ENCODE measurements around the gene ITGB6. TPM values are rescaled to one million over a fixed set of nuclear protein-coding genes. Genes with fewer than 3 reads are reported as not detected.

ITGB6 gene
- total RNA-seq, 1 experiment from 2014 or later = not detected

- DNase-seq (ENCODE audit: extremely low read depth, low read depth) = no peak
Observed at GRCh38 chr2:160222546-160223283, 22.6 kb upstream of the ITGB6 start.

- DNase-seq (ENCODE audit: extremely low read depth, low read depth) = no peak
Observed at GRCh38 chr2:160221391-160222276, 21.6 kb upstream of the ITGB6 start.

DNA sequence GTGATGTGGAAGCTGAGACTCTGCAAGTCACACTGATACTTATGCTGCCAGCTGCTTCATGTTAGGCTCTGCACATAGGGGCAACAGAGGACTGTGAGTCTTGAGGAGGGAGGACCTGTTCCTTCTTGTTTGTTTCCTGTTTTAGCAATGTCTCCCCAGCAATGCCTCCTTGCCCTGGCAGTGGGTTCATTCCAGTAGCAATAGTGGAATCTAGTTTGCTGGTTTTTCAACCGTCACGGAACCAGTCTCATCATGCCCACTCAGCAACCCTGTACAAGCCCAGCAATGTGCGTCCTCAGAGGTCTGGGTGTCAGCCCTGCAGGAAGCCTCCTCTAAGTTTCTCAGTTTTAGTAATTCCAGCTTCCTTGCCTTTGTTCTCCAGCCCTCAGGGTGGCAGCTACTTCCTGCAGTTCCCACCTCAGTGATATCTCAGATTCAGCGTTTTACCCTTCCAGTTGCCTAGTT lies 20.5 kb upstream of the ITGB6 start:
- DNase-seq (ENCODE audit: extremely low read depth, low read depth) = no peak

GRCh38 chr2:160220026-160220425 lies 20.0 kb upstream of the ITGB6 start:
- DNase-seq (ENCODE audit: extremely low read depth, low read depth) = no peak

- DNase-seq (ENCODE audit: extremely low read depth, low read depth) = peak; percentile 44
Observed at GRCh38 chr2:160214461-160215445, 14.7 kb upstream of the ITGB6 start.

DNA sequence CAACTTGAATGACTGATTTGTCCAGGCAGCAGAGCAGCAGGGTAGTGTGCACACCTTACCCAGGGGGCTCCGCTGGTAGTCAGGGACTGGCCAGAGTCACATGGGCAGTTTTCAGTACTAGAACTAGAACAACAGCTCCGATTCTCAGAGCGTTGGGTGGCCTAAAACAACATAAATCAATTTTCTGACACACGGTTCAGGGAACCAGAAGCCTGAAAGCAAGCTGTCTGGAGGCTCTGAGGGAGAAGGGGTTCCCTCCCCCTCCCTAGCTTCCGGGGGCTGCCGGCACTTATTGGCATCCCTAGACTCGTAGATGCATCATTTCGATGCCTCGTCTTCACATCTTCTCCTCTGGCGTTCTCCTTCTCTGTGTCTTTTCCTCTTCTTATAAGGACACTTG lies 13.4 kb upstream of the ITGB6 start:
- DNase-seq (ENCODE audit: extremely low read depth, low read depth) = no peak

DNA sequence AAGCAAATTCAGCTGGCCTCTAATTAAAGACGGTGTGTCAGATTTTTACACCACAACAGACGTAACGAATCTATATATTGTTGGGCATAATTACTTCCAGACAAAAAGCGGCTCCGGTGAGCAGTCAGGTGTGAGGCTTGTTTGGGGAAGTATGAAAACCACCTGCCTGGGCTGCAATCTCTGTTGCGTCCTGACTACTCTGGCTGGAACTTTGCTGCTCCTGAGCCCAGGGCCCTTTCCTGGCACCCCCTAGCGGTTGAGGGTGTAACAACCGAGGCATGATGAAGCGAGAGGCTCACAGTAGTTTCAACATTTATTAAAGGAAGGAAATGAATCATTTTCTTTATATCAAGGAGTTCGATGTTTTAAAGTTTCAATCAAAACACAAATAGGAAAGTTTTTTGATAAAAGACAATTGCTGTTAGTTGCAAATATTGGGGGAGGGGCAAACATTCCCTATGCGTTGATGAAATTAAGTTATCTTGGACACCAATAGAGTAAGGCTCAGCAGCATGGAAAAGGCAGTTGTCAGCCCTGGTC lies 10.6 kb upstream of the ITGB6 start:
- DNase-seq (ENCODE audit: extremely low read depth, low read depth) = peak; percentile 60

DNA sequence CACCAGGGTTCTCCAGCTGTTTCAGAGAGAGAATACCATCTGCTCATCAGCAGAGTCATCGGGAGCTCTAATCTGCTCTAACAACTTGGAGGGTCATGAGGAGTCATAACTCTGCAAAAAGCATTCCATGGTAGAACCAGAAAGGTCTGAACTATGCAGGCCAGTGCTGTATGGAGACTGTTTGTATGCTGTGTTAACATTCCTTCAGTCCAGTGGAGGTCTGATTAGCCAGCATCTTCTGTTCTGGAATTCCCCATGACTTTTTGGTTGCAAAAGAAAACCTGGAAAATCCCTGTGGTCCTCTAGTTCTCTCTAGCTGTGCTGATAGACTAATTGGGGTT lies 9.4 kb upstream of the ITGB6 start:
- no peak for DNase-seq (ENCODE audit: extremely low read depth, low read depth)

- no peak for DNase-seq (ENCODE audit: extremely low read depth, low read depth)
Observed at GRCh38 chr2:160208655-160209515, 8.8 kb upstream of the ITGB6 start.

- peak; percentile 90 for DNase-seq (ENCODE audit: extremely low read depth, low read depth)
Observed at GRCh38 chr2:160207804-160208654, 8.0 kb upstream of the ITGB6 start.

DNA sequence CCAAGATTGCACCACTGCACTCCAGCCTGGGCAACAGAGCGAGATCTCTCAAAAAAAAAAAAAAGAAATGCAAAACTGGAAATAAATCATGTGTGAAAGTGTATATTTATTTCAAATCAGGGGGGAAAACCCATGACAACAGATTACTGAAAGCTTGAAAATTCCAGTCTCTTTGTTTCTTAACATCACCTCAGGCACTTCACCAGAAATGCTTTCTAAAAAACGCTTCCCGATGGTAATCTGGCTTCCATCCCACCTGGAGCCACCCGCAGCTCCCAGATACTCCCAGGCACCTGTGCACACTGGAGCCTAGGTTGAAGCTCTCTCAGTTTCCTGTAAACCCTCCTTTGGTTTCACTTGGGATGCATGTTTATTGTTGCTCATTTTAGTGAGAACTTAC lies 7.2 kb upstream of the ITGB6 start:
- DNase-seq (ENCODE audit: extremely low read depth, low read depth) = no peak

GRCh38 chr2:160206436-160206835 lies 6.4 kb upstream of the ITGB6 start:
- DNase-seq (ENCODE audit: extremely low read depth, low read depth) = no peak

- peak; percentile 74 for DNase-seq (ENCODE audit: extremely low read depth, low read depth)
Observed at GRCh38 chr2:160205505-160205904, 5.4 kb upstream of the ITGB6 start.

- no peak for DNase-seq (ENCODE audit: extremely low read depth, low read depth)
Observed at GRCh38 chr2:160203422-160203821, 3.4 kb upstream of the ITGB6 start.

DNA sequence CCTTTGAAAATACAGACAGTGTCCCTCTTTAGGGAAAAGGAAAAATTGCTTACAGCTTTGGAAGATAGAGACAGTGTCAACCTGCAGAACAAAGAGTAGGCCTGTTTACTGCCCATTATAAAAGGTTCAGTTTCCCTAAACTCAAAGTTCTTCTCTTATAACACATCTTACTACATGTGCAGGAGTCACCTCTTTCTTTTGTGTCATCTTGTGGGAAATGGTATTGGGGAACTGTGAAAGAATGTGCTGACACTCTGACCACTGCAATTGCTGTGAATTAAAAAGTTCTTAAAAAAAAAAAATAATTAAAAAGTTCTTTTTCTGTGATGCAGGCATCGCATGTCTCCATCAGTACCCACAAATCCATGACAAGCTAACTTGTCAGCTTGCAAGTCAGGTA lies 2.9 kb upstream of the ITGB6 start:
- no peak for DNase-seq (ENCODE audit: extremely low read depth, low read depth)

DNA sequence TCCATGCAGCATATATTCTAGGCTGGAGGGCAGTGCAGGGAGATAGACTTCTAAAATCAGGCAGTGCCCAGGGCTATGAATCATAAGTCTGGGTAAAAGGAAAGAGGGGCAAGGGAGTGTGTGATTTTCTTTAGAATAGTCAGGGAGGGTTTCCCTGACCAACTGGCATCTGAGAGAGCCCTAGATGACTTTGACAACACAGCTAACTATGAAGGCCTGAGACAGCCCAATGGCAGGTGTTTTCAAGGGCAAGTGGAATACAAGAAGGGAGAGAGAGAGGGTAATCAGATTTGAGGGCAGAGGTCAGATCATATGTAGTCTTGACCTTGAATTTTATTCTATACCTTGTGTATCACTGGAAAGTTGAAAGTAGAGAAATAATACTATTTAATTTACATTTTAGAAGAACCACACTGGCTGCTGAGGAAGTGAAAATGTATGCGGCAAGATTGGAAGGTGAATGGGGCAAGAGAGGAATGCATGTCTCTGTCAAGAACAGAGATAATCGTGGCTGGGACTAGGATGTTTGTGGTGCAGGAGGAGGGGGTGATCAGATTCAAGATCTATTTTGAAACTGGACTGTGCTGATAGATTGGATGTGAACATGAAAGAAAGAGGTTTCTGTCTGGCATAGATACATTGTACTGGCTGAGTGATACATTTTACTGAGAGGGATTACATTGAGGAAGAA lies 1.9 kb upstream of the ITGB6 start:
- DNase-seq (ENCODE audit: extremely low read depth, low read depth) = no peak

- DNase-seq (ENCODE audit: extremely low read depth, low read depth) = no peak
Observed at GRCh38 chr2:160200921-160201320, 849 bp upstream of the ITGB6 start.

DNA sequence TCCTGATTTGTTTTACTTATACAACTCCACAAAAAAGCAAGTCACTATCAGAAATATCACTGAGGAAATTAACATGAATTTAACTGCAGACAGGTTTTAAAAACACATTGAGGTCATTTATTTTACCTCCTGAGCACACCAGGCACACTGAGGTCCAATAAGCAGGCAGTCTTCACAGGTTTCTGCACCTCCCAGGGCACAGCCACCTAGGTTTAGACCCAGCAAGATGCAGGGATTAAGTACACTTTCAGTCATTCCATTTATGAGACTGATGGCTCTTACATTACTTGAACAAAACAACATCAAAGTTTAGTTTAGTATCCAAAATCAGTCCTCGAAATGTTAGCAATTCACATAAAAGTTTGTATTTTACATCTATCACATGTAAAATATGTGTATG lies 1.0 kb downstream of the ITGB6 start:
- no peak for DNase-seq (ENCODE audit: extremely low read depth, low read depth)
